DMS79 treated with DMSO at 0.1 percent for 48 hours (cell line): ENCODE results near the gene CKB.

Source experiments
- DNase-seq: peaks from one replicate; lab custom pipeline; 2025; lab: John Stamatoyannopoulos, UW

Gene CKB

DNA sequence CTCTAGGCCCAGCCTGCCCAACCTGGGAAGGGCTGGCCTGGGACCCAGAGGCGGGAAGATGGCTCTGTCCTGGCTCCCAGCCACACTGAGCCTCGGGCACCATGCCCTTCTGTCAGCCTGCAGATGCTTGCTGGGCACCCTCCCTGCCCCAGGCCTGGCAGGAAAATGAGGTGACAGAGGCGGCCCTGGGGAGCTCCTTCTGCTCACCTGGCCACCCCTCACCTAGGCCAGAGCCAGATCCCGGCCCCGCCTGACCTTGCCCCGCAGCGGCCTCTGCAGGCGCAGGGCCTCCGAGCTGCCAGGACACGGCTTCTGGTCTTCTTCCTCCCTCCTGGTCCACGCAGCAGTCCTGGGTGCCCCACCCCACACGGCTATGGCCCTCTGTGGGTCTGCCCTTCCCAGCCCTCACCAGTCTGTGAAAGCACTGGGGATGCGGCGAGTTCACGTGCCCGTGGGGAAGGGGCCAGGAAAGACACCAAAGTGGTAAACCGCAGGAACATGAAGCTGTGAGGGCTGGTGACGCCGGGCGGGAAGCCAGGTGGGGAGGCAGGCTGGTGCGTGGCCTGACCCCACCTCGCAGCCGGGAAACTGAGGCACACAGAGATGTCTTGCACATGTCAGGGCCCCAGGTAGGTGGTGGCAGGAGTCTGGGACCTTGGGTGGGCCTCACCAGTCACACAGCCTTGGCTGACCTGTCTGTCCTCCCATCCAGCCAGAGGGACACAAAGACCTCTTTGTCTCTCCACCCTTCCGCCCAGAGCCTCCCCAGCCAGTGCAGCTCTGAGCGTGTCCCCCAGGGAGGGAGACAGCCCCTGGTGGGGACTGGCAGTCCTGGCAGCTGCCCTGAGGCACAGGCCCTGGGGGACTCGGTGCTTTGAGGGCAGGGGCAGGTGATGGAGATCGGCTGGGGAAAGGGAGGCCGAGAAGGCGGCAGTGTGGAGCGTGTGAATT is 27.0 kb upstream of the CKB start:
- DNase-seq: no peak

DNA sequence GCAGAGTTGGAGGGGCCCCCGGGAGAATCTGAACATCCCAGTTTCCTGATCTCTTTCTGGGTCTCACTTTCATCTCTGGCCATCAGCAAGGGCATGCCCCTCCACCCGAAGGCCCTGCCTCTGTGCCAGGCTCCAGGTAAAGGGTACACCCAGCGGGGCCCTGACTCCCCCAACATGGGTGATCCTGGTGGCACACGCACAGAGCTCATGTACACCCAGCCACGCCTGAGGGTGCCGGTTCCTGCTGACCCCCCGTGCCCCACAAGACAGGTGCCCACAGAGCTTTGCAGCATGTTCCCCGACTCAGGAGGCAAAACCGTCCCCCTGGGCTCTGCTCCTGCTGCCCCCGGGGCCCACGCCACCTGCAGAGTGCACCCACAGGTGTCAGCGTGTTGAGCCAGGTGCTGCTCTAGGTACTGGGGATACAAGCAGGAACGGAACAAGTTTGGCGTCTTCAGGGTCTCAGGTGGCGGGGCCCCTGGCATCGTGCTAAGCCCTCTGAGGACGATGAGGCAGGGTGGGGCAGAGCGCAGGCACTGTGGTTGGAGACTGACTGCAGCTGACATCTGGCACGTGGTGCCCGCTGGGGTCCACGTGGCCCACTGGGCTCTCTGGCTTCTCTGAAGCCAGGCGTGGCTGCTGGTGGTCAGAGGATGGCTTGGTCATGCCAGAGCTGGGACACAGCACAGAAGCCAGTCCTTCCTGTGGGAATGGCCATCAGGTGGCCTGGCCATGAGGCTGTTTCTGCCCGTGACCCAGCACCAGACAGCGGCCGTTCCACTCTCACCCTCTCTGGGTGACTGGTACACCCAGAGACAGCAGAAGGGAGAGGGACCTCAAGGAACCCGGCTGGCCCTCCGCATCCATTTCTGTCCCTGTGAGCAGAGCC is 26.1 kb upstream of the CKB start:
- DNase-seq: no peak

DNA sequence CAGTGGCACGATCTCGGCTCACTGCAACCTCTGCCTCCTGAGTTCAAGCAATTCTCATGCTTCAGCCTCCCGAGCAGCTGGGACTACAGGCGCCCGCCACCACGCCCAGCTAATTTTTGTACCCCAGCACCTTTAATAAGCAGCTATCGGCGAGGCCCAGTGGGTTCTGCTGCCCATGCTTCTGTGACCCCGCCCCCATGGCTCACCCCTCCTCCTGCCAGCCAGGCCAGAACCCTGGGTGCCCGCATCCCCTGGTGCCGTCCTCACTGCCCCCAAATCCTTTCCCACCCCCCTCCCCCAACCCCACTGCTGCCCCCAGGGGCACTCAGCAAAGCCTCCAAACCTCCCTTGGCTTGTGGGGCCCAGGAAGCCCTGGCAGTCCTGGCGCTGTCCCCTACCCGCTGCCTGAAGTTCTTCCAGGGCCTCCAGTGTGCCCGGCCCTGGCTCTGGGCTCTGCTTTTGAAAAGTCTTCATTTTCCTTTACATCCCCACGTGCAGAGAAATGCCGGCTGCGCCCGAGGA is 25.4 kb upstream of the CKB start:
- DNase-seq: no peak

DNA sequence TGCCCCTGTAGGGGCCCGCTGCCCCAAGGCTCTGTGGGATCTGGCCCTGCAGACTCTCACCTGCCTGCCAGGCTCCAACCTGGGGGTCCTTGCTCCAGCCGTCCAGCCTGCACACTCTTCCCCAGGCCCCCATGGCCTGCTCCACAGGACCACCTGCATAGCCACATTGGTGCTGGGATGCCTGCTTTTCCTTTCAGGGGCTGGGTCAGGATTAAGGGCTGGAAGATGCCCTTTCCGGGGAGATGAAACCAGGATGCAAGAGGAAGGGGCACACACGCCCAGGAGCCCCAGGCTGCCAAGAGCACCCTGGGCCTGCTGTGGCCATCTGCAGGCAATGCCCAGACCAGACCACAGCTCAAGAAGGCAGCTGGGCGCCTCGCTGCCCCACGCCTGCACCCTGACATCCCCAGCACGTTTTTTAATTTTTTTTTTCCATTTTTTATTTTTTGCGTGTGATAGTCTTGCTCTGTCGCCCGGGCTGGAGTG is 24.9 kb upstream of the CKB start:
- DNase-seq: no peak

DNA sequence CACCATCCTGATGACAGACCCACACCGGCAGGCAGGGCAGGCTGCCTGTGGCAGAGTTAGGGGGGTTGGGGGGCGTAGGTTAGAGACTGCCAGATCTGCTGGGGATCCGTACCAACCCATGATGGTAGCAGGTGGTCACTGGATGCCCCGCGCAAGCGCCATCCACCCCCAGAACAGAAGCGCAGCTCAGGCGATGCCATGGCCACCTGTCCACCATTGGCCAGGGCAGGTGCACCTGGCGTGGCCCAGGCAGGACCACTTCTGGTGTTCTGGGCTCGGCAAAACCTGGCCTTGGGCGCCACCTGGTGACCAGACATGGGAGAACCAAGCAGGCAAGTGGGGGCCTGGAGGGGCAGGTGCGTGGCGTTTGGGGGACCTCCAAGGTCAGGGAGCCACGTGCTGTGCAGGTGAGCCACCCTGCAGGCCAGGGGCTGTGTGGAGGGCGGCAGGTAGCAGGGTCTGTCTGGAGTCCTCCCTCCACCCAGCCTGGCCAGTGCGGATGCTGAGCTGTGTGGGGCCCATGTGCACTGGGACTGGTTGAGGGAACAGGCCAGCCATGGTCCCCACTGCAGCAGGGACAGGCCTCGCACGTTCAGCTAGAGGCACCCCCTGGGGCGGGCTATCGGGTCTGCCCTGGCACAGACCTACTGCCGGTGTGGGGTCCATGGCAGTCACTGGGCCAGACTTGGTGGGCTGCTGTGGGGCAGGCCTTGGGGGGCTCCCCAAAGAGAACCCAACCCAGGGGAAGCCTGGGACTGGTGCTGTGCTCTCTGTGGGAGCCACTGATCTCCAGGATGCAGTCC is 24.2 kb upstream of the CKB start:
- peak; percentile 58 for DNase-seq

DNA sequence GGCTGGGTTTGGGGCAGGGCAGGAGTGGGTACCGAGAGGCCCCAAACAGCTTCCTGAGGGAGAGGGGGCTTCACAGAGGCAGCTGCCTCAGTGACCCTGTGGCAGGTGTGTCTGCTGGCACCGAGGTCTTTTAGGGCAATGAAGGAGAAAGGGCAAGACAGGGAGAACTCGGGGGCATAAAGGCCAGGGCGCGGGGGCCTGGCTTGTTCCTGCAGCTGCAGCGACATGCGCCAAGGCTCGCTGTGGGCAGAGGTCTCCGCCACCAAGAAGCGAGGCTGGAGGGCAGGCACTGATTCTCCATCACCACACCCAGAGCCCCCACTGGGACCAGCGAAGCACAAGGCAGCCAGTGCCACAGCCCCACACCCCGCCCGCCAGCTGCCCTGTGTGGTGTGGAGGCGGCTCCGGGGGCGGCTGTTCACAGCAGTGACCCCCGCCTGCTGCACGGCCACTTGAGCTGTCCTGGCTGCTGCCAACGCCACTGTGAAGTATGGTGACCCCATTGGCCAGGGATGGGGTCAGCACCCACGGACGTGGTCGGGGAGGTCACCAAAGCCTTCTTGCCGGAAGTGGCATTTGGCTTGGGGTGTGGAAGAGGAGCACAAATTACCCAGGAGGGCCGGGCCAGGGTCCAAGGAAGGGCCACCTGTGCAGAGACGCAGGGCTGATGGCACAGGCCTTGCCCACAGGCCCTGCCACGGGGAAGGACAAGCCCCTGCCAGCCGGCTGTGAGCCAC is 23.5 kb upstream of the CKB start:
- DNase-seq: no peak

DNA sequence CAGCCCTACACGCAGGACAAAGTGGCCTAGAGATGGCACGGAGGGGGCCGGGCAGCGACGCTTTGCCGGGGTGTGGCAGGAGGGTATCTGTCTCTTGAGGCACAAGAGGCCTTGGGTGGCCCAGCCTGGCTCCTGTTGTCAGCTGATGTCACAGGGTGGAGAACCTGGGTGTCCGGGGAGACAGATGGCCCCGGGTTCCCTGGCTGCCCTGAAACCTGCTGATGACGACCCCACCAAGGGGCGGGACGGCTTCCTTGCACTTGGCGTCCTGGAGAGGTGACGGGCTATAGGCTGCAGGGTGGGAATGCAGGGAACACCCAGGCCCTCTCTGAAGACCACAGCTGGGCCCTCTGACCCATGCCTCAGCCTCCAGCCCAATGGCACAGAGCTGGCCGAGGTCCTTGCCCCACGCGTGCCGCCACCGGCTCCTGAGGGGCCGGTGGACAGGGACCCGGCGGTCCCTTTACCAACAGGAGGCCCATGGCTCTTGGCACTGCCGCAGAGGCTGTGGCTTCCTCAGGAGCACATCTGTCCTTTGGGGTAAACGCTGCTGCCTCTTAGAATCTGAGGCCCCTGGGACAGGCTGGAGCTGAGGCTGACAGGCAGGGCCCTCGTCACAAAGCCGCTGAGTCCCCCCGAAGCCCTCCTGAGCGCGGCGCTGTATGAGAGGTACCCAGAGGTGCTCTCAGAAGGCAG is 22.7 kb upstream of the CKB start:
- no peak for DNase-seq

DNA sequence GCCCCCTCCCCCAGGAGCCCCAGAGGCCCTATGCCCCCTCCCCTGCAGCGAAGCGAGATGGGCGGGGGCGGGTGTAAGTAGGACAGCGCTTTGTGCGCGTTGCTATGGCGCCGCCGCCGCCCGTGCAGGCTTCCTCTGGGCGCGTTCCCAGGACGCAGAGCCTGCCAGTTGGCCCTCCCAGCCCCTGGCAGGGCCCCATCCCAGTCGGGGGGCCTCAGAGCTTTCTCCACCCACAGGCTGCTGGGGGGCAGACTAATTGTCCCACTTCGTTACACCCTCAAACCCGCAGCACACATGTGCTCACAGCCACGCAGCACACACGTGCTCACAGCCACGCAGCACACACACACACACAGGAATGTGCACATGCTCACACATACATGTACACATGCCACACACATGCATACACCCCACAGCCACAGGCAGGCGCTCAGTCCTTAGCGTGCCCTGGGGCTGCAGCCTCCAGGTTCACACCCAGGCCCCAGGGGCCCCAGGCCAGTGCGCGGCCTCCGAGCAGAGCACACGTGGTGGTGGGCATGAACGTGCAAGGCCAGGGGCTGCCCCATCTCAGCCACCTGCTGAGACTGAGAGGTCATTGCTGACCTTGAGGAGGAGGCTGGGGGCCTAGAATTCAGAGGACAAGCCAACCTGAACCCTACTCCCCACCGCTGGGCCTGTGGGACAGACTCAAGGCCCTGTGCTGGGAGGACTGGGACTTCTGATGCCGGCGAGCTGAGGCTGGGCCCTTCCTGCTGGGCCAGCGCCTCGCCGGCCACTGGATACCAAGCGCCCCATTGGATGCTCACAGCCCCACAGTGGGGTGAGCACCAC is 22.0 kb upstream of the CKB start:
- no peak for DNase-seq

DNA sequence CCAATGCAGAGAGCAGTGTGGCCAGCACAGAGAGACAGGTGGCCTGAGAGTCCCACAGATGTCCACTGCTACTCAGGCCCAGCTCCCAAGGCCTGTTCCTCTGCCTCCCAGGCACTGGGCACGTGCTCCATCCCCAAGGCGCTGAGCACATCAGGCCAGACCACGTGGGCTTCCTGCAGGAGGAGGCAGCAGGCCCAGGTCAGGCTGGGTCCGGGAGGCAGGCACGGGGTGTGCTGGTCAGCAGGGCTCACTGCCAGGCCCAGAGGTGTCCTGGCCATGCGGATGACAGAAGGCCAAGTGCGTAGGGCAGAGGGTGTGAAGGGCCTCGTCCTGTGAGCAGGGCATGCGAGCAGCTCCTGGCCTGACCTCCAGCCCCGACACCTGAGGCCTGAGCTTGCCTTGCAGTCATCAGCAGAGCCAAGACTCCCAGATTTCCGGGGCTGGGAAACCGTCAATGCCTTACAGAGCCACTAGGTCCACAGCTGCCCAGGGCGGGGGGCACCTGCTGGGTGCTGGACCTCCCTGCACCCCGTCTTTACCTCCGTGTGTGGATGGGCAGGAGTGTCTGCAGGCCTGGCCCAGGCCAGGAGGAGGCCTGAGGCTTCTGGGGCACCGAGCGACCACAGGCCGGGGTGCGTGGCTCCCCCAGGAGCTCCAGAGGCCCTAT is 21.2 kb upstream of the CKB start:
- no peak for DNase-seq

DNA sequence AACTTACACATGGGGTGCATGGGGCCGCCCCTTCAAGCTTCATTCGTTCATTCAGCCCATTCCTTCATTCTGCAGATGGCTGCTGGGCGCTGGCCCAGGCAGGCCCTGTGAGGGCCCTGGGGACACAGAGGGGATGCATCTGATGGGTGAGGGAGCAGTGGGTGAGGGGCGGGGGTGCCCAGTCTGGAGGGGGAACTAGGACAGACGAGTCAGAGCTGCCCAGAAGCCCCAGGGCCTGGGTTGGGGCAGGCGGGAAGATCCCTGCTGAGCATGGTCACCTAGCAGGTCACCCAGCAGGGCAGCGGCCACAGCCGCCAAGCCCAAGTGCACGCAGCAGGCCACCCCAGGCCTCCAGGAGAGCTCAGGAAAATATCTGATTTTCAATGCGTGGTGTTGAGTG is 20.5 kb upstream of the CKB start:
- peak; percentile 63 for DNase-seq

DNA sequence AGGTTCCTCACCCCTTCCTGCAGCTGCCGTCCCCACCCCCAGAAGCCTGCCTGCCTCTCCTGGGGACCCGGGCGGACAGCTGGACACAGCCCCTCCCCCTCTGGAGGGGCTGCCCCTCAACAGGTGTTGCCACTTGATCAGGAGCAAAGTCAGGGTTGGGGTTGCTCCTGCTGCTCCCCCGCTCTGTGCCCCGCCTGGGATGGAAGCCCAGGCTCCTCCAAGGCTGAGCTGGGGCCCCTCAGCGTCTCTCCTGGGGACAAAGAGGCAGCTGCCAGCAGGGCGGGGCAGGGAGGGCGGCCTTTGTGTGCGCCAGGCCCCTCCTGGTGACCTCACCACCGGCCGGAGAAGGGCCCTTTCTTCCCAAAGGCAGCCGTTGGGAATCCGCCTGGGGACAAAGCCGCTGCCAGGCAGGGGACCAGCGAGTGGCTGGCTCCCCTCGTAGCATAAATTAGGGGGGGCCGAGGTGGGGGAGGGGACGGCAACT is 20.0 kb upstream of the CKB start:
- DNase-seq: peak; percentile 90

DNA sequence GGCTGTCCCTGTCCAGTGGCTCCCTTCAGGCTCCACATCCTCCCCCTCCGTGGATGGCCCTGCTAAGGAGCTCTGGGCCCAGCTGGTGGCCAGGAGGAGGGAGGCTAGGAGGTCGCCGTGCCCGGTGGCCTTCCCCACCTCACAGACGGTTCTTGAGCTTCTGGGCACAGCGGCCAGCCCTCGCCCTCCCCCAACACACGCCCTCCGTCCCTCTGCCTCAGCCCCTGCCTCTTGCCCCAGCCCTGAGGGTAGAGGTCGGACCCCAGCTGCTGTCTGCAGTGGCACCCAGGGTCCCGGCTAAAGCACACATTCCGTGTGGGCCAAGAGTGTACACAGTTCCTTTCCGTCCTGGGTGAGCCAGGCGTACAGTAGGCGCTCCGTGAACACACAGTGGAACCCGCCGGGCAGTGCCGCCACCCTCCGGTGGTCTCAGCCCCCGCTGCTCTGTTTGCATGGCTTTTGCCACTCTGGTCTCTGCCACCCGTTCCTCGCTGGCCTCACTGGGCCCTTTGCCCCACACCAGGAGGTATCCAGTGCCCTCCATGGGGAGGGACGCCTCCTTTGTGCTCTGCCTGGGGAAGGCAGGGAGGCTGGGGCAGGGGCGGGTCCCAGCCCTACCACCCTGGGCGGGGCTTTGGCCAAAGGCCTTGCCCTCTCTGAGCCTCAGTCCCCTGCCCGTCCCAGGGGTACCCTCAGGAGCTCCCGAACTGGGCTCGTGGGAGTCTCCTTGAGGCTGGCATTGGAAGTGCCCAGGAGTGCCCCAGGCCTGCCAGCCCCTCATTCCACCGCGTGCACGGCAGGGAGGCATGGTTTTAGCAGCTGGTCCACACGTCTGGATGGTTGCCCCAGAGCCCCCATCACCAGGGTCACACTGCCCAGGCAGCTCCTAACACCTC is 19.3 kb upstream of the CKB start:
- DNase-seq: peak; percentile 85

DNA sequence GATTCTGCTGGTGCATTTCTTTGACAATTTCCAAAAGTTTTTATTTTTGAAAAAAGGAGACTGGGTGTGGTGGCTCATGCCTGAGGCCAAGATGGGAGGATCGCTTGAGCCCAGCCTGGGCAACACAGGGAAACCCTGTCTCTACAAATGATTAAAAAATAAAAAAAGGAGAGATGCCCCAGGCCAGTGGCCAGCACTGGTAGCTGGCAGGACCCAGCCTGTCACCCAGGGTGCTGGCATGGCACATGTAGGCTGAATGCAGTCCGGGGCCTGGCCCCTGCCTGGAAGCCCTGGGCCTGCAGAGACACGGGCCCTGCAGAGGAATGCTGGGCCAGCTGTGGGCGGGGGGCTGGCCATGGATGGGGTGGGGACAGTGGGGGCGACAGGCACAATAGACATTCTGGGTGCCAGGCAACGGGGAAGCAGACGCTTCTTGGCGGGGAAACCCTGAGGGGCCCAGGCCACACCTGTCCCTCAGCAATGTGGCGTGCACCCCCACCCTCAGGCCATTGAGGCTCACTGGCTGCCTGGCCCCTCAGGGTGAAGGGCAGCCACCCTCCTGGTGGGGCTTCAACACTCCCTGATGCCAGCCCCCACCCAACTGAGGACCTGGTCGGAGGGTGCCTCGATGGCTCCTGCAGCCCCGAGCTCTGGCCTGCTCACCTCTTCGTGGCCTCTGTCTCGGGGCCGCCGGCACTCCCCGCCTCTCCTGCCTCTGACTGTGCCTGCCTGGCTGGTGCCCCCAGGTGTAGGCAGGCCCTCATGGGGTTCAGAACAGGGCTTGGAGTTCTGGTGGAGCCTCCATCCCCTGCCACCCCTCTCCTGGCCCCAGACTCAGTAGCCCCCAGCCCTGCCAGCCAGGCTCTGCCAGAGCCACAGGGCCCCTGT is 18.4 kb upstream of the CKB start:
- DNase-seq: no peak

DNA sequence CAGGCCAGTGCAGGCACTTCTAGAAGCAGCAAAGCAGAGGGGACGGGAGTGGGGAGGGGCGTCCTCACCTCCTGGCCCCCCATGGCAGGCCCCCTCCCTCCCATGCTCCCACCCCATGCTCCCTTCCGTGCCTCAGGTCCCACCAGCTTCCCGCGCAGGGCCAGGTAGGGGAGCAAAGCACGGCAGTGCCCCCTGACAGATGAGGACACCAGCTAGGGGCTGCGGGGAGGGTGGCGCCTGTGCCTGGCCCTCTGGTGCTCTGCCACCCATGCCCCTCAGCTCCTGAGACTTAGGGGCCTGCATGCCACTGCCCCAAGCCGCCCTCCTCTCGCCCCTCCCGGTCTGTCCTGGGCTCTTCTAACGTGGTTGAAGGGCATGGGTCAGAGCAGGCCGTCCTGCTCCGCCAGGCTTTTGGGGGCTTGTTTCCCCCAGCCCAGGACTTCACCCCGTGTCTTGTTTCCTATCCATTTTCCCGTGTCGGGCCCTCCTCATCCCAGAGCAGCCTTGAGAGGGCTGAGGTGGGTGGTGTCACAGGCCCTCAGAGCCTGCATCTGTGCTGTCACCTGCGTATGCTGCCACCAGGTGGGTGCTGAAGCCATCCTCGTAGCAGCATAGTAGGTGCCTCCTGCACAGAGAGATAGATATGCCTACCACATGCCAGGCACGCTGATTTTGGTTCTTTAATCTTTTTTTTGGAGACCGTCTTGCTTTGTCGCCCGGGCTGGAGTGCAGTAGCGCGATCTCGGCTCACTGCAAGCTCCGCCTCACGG is 16.6 kb upstream of the CKB start:
- DNase-seq: no peak

DNA sequence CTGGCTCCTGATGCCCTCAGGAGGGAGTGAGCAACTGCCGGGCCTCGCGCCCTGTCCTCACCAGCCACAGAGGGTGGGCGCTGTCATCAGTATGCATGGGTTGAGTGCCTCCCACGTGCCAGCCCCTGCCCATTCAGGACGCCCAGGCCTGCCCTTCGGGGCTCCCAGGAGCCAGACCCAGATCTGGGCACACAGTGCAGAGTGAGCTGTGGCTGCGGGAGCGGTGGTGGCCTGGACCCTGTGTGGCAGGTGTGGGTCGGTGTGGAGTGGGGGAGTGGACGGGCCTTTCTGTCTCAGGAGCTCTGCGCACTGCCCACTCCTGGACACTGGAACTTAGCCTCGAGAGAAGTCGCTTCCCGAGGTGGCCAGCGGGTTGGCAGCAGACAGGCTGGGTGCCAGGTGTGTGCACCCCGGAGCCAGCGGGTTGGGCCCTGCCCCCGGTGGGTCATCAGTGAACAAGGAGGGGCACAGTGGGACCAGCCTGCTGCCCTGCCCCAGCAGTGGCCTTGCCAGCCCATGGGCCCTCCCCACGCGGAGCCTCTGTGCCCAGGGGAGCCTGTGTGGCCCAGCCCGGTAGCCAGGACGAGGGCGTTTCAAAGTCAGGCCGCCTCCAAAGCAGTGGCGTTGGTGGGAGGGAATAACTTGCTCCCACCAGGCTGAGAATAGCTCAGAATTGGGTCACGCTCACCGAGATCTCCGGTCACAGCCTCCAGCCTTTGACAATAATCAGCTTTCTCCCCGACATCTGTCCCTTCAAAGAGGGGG is 15.8 kb upstream of the CKB start:
- DNase-seq: no peak
